Measurements from ENCODE around the gene STIM1.

DNA sequence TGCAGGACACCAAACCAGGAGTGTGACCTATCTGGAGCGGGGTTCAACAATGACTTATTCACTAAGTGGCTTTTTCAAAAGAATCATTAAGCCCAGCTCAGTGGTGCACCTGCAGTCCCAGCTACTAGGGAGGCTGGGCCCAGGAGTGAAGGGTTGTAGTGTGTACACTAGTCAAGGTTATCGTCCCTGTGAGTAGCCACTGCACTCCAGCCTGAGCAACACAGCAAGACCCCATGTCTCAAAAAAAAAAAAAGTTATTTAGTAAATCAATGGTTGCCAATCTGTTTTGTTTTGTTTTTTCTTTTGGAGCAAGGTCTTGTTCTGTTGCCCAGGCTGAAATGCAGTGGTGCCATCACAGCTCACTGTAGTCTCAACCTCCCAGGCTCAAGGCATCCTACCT, 22.6 kb upstream of the STIM1 start:
- TF ChIP-seq, protein P1, sequence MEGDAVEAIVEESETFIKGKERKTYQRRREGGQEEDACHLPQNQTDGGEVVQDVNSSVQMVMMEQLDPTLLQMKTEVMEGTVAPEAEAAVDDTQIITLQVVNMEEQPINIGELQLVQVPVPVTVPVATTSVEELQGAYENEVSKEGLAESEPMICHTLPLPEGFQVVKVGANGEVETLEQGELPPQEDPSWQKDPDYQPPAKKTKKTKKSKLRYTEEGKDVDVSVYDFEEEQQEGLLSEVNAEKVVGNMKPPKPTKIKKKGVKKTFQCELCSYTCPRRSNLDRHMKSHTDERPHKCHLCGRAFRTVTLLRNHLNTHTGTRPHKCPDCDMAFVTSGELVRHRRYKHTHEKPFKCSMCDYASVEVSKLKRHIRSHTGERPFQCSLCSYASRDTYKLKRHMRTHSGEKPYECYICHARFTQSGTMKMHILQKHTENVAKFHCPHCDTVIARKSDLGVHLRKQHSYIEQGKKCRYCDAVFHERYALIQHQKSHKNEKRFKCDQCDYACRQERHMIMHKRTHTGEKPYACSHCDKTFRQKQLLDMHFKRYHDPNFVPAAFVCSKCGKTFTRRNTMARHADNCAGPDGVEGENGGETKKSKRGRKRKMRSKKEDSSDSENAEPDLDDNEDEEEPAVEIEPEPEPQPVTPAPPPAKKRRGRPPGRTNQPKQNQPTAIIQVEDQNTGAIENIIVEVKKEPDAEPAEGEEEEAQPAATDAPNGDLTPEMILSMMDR (IDR thresholded peaks at IDR 0.05): no peak
- no peak for TF ChIP-seq POLR2A (IDR thresholded peaks at IDR 0.05)

Measured in Peyer's patch (tissue), 4 donors.